Measurements from ENCODE around the gene LCN12. TPM values are rescaled to one million over a fixed set of nuclear protein-coding genes. Genes with fewer than 3 reads are reported as not detected.

LCN12 gene
- total RNA-seq, 1 experiment from 2014 or later = 2.1 TPM

GRCh38 chr9:137001857-137002645 lies 50.0 kb downstream of the LCN12 start:
- H3K27me3 ChIP-seq (ENCODE audit: insufficient read depth, low read length) = no peaks in the 10 kb centered on the region
- no peak overlapping the region for H3K4me2 ChIP-seq (ENCODE audit: insufficient read depth, insufficient read length, low read length)
- H3K23ac ChIP-seq (ENCODE audit: insufficient read length, low read depth, low read length) = no peak overlapping the region
- TF ChIP-seq CTCF (conservative IDR thresholded peaks at IDR 0.05) = no peak
- H2AFZ ChIP-seq (ENCODE audit: low read length) = no peak overlapping the region
- no peaks in the 10 kb centered on the region for H3K79me2 ChIP-seq (ENCODE audit: insufficient read depth, low read length)
- H3K56ac ChIP-seq (ENCODE audit: insufficient read length, low read depth, low read length) = no peak overlapping the region
- H3K14ac ChIP-seq (ENCODE audit: insufficient read depth, low read length) = no peak overlapping the region
- H2BK15ac ChIP-seq (ENCODE audit: low read depth, low read length) = no peak overlapping the region
- no peak overlapping the region for H2BK20ac ChIP-seq (ENCODE audit: low read depth, low read length, poor library complexity, severe bottlenecking)
- no peak overlapping the region for H3K4me3 Mint-ChIP-seq
- no peak for DNase-seq
- no peaks in the 10 kb centered on the region for H3K9me3 ChIP-seq (ENCODE audit: control insufficient read depth, low read depth, low read length)
- no peak overlapping the region for H4K91ac ChIP-seq (ENCODE audit: insufficient read length, low read depth, low read length)
- no peaks in the 10 kb centered on the region for H4K20me1 ChIP-seq (ENCODE audit: control insufficient read depth, insufficient read depth, insufficient read length)
- no peak overlapping the region for H3K4ac ChIP-seq (ENCODE audit: low read depth, low read length)
- H3K18ac ChIP-seq (ENCODE audit: insufficient read length, low read depth, low read length) = no peak overlapping the region
- no peaks in the 10 kb centered on the region for H3K79me1 ChIP-seq (ENCODE audit: insufficient read depth, low read depth, low read length, poor library complexity, severe bottlenecking)
- no peak overlapping the region for H4K5ac ChIP-seq (ENCODE audit: insufficient read length, low read depth, low read length)
- no peak overlapping the region for H3K27ac ChIP-seq (ENCODE audit: insufficient read length, low read depth, low read length)
- no peaks in the 10 kb centered on the region for H3K4me1 ChIP-seq (ENCODE audit: insufficient read depth, low read length)
- H2BK120ac ChIP-seq (ENCODE audit: low read depth, low read length, poor library complexity, severe bottlenecking) = no peak overlapping the region
- no peak overlapping the region for H2BK12ac ChIP-seq (ENCODE audit: insufficient read length, low read depth, low read length)
- peaks cover 16 to 19% of the 10 kb centered on the region in 2 experiments for H3K9me3 Mint-ChIP-seq
- no peak overlapping the region for H4K8ac ChIP-seq (replicated peaks; ENCODE audit: insufficient read length, low read depth, low read length)
- peaks cover 3 to 6% (median 5%) of the 10 kb centered on the region in 3 experiments; a peak in 5 of 7 replicates for H3K36me3 Mint-ChIP-seq (ENCODE audit: insufficient read depth in 1 of 3, low read depth in 3 of 3)
- no peak overlapping the region for H2AK5ac ChIP-seq (ENCODE audit: insufficient read length, low read length)
- no peaks in the 10 kb centered on the region for H3K23me2 ChIP-seq (ENCODE audit: insufficient read length, low read depth, low read length, poor library complexity, severe bottlenecking)
- no peak overlapping the region for H3T11ph ChIP-seq (ENCODE audit: low read length)
- H3K4me1 Mint-ChIP-seq = peaks cover 5 to 8% of the 10 kb centered on the region in 2 experiments
- peaks cover 15% of the 10 kb centered on the region for H3K27me3 Mint-ChIP-seq (ENCODE audit: low read depth)
- no peak overlapping the region for H3K9ac ChIP-seq (ENCODE audit: extremely low read depth, insufficient read length, low read length)
- no peak overlapping the region for H3K27ac Mint-ChIP-seq
- H2BK5ac ChIP-seq (ENCODE audit: insufficient read length, low read length) = no peak overlapping the region
- WGBS (ENCODE audit: extremely low coverage, insufficient read length, low lambda C conversion rate) = no CpG with 5 or more reads among the region's 20 CpGs
